H1 (cell line): Measurements from ENCODE around the gene CCL8. TPM values are rescaled to one million over a fixed set of nuclear protein-coding genes. Genes with fewer than 3 reads are reported as not detected.

Source experiments
- HDAC6 ChIP-seq: IDR thresholded peaks from one replicate; pipeline ENCODE4 v1.7.1; 2012; ENCODE audit warnings: low read depth, mild to moderate bottlenecking, inconsistent platforms, low read length, moderate library complexity
- KDM4A ChIP-seq: IDR thresholded peaks from one replicate; pipeline ENCODE4 v1.7.1; 2012; ENCODE audit warnings: low read depth, mild to moderate bottlenecking, moderate library complexity, low read length, inconsistent platforms; ENCODE audit not compliant: severe bottlenecking
- KDM5A ChIP-seq: fragments of 200-600 bp; IDR thresholded peaks from 2 replicates; pipeline ENCODE4 v1.7.1; 2012; ENCODE audit warnings: mild to moderate bottlenecking, low read length, inconsistent platforms, mixed read lengths
- SP1 ChIP-seq: IDR thresholded peaks from 2 replicates; pipeline ENCODE4 v1.6.1; 2011; ENCODE audit warnings: low read depth, low read length
- SP2 ChIP-seq: IDR thresholded peaks from 2 replicates; pipeline ENCODE4 v1.6.1; 2012; ENCODE audit warnings: mild to moderate bottlenecking, low read length, inconsistent platforms
- TEAD4 ChIP-seq: IDR thresholded peaks from 2 replicates; pipeline ENCODE4 v1.6.1; 2012; ENCODE audit warnings: low read depth, low read length, inconsistent platforms, mixed read lengths
- ZNF274 ChIP-seq: IDR thresholded peaks from 2 replicates; pipeline ENCODE4 v1.7.0; 2012; ENCODE audit warnings: low read length, borderline replicate concordance; ENCODE audit errors: extremely low read depth
- polyA plus RNA-seq, 7 experiments: library from polyadenylated mRNA; depleted of rRNA in 3 of 7; stranded (reverse) in 5 of 7; unstranded in 2 of 7; fragments of >200 nt in 5 of 7; fragments of 200-250 nt in 2 of 7; gene quantifications; 1 replicate in 5 of 7; 2 replicates in 1 of 7; 4 replicates in 1 of 7; pipeline versions ENCODE4 v1.2.1 to v1.2.3, GENCODE V29; 2011 to 2013; ENCODE audit warnings: missing spikeins in 2 of 7, mixed read lengths in 2 of 7
- total RNA-seq: library from RNA; stranded (reverse); fragmentation: NEBNext Ultra II Directional; extraction: Animal tissue kit (Norgen Biotek cat#: 25700); gene quantifications from 2 replicates; pipeline ENCODE4 v1.2.1, GENCODE V29; 2021

CCL8 gene
- total and polyA plus RNA-seq, 2 of the 8 experiments (the other 6 are each of a cell fraction or from before 2014, with no cell fraction given): not detected

DNA sequence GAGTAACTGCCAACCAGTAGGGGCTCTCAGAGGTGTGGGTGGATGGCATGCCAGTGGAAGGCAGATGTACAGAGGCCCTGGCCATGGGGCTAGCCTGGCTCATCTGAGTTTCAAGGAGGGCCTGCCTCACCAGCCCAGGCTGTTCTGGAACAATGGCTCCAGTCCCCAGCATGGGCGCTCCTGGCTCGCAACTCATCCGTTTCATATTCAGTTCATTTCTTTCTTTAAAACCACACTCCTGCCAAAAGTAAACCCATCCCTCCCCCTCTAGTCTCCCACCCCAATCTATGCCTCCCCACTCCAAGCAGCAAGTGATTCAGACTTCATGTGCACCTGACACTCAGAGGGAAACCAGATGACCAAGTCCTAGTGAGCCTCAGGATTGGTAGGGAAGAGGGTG lies 39.4 kb downstream of the CCL8 start (continued):
- TF ChIP-seq HDAC6 (no peak), ZNF274 (no peak), SP2 (no peak), KDM5A (no peak), KDM4A (no peak), SP1 (no peak), TEAD4 (no peak)
